ENCODE data around the gene GAS7.

DNA sequence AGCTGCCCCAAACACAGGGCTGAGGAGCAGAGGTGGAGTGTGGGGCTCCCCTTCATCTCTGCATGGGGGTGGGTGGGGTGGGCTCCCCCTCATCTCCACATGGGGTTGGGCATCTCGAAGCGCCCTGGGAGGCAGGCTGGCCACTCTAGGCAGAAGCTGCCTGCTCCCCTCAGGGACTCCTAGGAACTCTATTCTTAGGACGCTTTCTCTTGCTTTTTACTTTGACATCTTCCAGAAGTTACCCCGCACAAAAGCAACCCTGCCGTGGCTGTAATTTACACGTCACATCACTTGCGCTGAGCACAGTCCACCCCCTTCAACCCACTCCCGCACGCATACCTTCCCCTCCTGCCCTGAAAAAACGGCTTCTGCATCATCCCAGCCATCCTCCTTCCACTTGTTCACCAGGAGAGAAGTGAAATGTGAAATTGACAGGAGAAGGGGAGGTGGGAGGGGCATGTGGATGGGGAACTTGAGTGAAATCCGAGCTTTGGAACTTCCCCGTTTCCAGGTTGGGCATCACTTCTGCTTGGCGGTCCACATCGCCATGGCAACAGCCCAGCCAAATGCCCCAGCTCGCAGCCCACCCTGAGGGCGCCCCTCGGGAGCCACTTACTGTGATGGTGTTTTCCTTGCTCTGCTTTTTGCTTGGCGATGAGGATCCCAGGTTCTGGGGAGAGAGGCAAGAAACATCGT is 239.7 kb downstream of the GAS7 start:
- TF ChIP-seq POLR2A (IDR thresholded peaks at IDR 0.05): no peak
- no peak for TF ChIP-seq CTCF (IDR thresholded peaks at IDR 0.05)
